Natural killer cell treated with Interleukin-12 subunit alpha and Interleukin-12 subunit beta and Interleukin-15 and Interleukin-18, amount 100 ng/mL, for 72 hours (primary cell): Measurements from ENCODE around the gene IRF6. TPM values are rescaled to one million over a fixed set of nuclear protein-coding genes. Genes with fewer than 3 reads are reported as not detected.

ENCODE experiments used
- ATAC-seq, 2 donors: fragments of 150-1000 bp; cut with Tn5 transposase in 1 of 2; sonication (Bioruptor Pico), chemical (Tn5 transposase) in 1 of 2; 2 replicates each; pipeline ENCODE4 v1.10.0; 2021
- DNase-seq: peaks from one replicate; pipeline ENCODE4 v3.0.0; 2022; ENCODE audit warnings: low spot score
- H3K27ac Mint-ChIP-seq, 2 donors: 1 replicate in 1 of 2; 2 replicates in 1 of 2; pipeline ENCODE4 v1.8.0; 2022; ENCODE audit warnings: mixed read lengths in 2 of 2, mild to moderate bottlenecking in 1 of 2, moderate library complexity in 1 of 2
- H3K27me3 Mint-ChIP-seq, 2 donors: 1 replicate in 1 of 2; 2 replicates in 1 of 2; pipeline ENCODE4 v1.8.0; 2022; ENCODE audit warnings: mixed read lengths in 2 of 2
- H3K36me3 Mint-ChIP-seq: one replicate; pipeline ENCODE4 v1.8.0; 2022; ENCODE audit warnings: mixed read lengths
- H3K4me1 Mint-ChIP-seq, 2 donors: 1 replicate in 1 of 2; 2 replicates in 1 of 2; pipeline ENCODE4 v1.8.0; 2022; ENCODE audit warnings: low read depth in 2 of 2, mixed read lengths in 2 of 2, mild to moderate bottlenecking in 1 of 2
- H3K4me3 Mint-ChIP-seq: one replicate; pipeline ENCODE4 v1.8.0; 2022; ENCODE audit warnings: mixed read lengths
- H3K9me3 Mint-ChIP-seq: 2 replicates; pipeline ENCODE4 v1.8.0; 2022; ENCODE audit warnings: mixed read lengths
- total RNA-seq, 2 donors: library from RNA; stranded (reverse); gene quantifications; one replicate each; pipeline ENCODE4 v1.2.3, GENCODE V29; 2022

The IRF6 gene
- total RNA-seq, 2 donors from 2014 or later = 1.5 to 8.6 TPM

GRCh38 chr1:209737118-209737505 lies 68.8 kb downstream of the IRF6 start:
- no peaks in the 10 kb centered on the region for H3K36me3 Mint-ChIP-seq
- no peak overlapping the region for H3K4me3 Mint-ChIP-seq
- no peak overlapping the region for H3K27ac Mint-ChIP-seq
- peaks cover 0 to 3% of the 10 kb centered on the region in 2 donors for H3K4me1 Mint-ChIP-seq
- ATAC-seq (no peak), DNase-seq (no peak)
- H3K27me3 Mint-ChIP-seq = peaks cover 0 to 6% of the 10 kb centered on the region in 2 donors
- H3K9me3 Mint-ChIP-seq = no peaks in the 10 kb centered on the region

GRCh38 chr1:209736490-209737117 lies 69.3 kb downstream of the IRF6 start:
- Mint-ChIP-seq H3K4me3 (no peak overlapping the region), H3K27me3 (peaks cover 0 to 6% of the 10 kb centered on the region in 2 donors), H3K4me1 (no peaks in the 10 kb centered on the region), H3K27ac (no peak overlapping the region), H3K9me3 (no peaks in the 10 kb centered on the region), H3K36me3 (no peaks in the 10 kb centered on the region)
- ATAC-seq (no peak), DNase-seq (no peak)

Other genes with a start within 250 kb of the IRF6 start
- not detected for gene CAMK1G, start 222.4 kb downstream of the IRF6 start, total RNA-seq
- gene LAMB3, start 153.7 kb downstream of the IRF6 start, total RNA-seq = 1 to 10 TPM; 1.1 to 1.2 TPM
- 1 to 10 TPM; 2.3 to 3.3 TPM for gene G0S2, start 130.7 kb downstream of the IRF6 start, total RNA-seq
- under 1 TPM in 1 of 2 donors, not detected in 1; 0.43 TPM for gene HSD11B1, start 101.3 kb downstream of the IRF6 start, total RNA-seq
- gene TRAF3IP3, start 50.1 kb downstream of the IRF6 start, total RNA-seq = 100 to 1,000 TPM; 157 to 185 TPM
- gene C1orf74, start 21.6 kb downstream of the IRF6 start, total RNA-seq = 1 to 10 TPM; 2.5 to 3.0 TPM
- 10 to 100 TPM in 1 of 2 donors, 1 to 10 TPM in 1; 8.5 to 12.6 TPM for gene UTP25, start 21.8 kb upstream of the IRF6 start, total RNA-seq
- gene SYT14, start 132.1 kb upstream of the IRF6 start, total RNA-seq = not detected